CD4-positive, alpha-beta T cell treated with Interleukin-1 beta for 1 hour (primary cell): ENCODE results near the gene CDH6.
"Not testable (repeated sequence)": the region's sequence is repeated elsewhere in the genome, so short reads cannot be mapped to it uniquely, and the experiment has no call there.

Experiments used
- DNase-seq, 2 donors: peaks; one replicate each; pipeline ENCODE4 v3.0.0-alpha.2; 2020 to 2022

CDH6 gene

GRCh38 chr5:31334061-31334860 is 140.8 kb downstream of the CDH6 start:
- DNase-seq = no peak

- no peak for DNase-seq
Measured at GRCh38 chr5:31335456-31335855, 142.0 kb downstream of the CDH6 start.

GRCh38 chr5:31343946-31344345 is 150.5 kb downstream of the CDH6 start:
- no peak for DNase-seq

GRCh38 chr5:31346896-31347551 is 153.5 kb downstream of the CDH6 start:
- no peak for DNase-seq

GRCh38 chr5:31347552-31347905 is 154.0 kb downstream of the CDH6 start:
- no peak for DNase-seq

GRCh38 chr5:31350395-31350794 is 156.9 kb downstream of the CDH6 start:
- DNase-seq = no peak

- no peak for DNase-seq
Measured at GRCh38 chr5:31355337-31355736, 161.9 kb downstream of the CDH6 start.

- DNase-seq = no peak
Measured at GRCh38 chr5:31357038-31357437, 163.6 kb downstream of the CDH6 start.

GRCh38 chr5:31359839-31360238 is 166.4 kb downstream of the CDH6 start:
- DNase-seq = no peak

GRCh38 chr5:31361234-31361633 is 167.7 kb downstream of the CDH6 start:
- DNase-seq = no peak

GRCh38 chr5:31361704-31362528 is 168.4 kb downstream of the CDH6 start:
- not testable (repeated sequence) for DNase-seq

GRCh38 chr5:31362529-31362900 is 169.0 kb downstream of the CDH6 start:
- DNase-seq = no peak

GRCh38 chr5:31362931-31363568 is 169.6 kb downstream of the CDH6 start:
- no peak for DNase-seq

GRCh38 chr5:31364881-31365636 is 171.6 kb downstream of the CDH6 start:
- no peak for DNase-seq

GRCh38 chr5:31365776-31366175 is 172.3 kb downstream of the CDH6 start:
- no peak for DNase-seq

- no peak for DNase-seq
Measured at GRCh38 chr5:31366941-31367340, 173.5 kb downstream of the CDH6 start.

GRCh38 chr5:31372124-31372523 is 178.6 kb downstream of the CDH6 start:
- DNase-seq = no peak

GRCh38 chr5:31375999-31376720 is 182.7 kb downstream of the CDH6 start:
- DNase-seq = no peak

GRCh38 chr5:31377274-31377946 is 183.9 kb downstream of the CDH6 start:
- DNase-seq = no peak

- DNase-seq = no peak
Measured at GRCh38 chr5:31378136-31378535, 184.7 kb downstream of the CDH6 start.
